GM19238 (cell line): Measurements from ENCODE around the gene SPRED2.
A peak's percentile ranks its signal among the peaks of the same experiment; 100 is the strongest.

Experiments
- DNase-seq: peaks from one replicate; pipeline ENCODE4 v3.0.0; 2011; ENCODE audit warnings: low spot score; ENCODE audit not compliant: insufficient read length

The SPRED2 gene

DNA sequence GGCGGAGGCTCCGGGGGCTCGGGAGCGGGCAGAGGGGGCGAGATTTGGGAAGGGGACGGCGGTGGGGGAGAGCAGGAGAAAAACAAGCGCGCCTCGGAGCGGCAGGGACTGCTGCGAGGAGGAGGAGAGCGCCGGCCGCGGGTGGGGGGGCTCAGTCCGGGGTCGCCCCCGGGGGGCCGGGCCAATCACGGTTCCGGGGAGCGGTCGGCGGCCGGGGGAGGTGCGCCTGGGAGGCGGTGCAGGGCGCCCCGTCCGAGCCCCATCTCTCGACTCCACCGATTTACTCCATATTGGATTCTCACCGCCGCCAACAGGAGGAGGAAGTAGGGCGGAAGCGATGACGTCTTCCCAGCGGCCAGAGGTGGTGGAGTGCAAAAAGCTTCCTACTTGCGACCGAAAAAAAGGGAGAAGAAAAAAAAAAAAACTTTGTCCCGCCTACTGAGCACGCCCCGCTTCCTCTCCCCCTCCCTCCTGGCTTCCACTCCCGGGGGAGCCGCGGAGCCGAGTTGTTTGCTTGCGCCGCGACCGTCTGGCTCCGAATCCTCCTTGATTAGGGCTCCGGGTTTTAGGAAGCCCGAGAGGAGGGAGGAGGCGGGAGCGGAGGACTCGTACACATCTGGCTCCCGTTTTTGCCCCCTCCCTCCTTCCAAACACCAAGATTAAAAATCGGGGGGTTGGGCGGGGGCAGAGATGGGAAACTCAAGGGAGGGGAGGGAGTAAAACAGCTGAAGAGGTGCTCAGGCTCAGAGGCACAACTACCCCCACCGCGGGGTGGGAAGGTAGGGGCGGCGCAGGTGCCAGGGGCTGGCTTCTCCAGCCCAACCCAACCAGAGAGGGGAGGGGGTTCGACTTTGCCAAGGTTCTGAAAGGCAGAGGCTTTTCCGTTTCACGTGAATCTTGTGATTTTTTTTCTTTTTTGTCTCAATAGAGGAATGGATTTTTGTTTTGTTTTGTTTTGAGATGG lies at the start of gene SPRED2:
TSS of gene SPRED2 (minus strand) at position 373 of the 964 bp plus-strand sequence. CDS start 612 bp downstream, outside the sequence.
- peak; percentile 45 for DNase-seq

DNA sequence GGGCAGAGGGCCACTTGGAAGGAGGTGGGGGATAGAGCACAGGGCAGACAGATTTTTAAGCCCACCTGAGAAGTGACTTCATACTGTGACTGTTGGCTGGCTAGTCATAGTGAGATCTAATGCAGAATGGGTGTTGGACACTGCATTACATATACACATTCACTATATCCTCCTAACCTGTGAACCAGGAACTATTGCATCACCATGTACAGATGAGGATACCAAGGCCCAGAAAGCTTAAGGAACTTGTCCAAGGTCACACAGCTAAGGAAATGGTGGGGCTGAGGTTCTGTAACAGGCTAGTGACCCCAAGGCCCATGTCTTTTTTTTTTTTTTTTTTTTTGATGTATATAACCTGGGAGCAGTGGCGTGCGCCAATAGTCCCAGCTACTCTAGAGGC lies 49.6 kb upstream of the SPRED2 start:
- no peak for DNase-seq

- DNase-seq, result no peak
Observed at GRCh38 chr2:65479524-65479923, 47.1 kb upstream of the SPRED2 start.

DNA sequence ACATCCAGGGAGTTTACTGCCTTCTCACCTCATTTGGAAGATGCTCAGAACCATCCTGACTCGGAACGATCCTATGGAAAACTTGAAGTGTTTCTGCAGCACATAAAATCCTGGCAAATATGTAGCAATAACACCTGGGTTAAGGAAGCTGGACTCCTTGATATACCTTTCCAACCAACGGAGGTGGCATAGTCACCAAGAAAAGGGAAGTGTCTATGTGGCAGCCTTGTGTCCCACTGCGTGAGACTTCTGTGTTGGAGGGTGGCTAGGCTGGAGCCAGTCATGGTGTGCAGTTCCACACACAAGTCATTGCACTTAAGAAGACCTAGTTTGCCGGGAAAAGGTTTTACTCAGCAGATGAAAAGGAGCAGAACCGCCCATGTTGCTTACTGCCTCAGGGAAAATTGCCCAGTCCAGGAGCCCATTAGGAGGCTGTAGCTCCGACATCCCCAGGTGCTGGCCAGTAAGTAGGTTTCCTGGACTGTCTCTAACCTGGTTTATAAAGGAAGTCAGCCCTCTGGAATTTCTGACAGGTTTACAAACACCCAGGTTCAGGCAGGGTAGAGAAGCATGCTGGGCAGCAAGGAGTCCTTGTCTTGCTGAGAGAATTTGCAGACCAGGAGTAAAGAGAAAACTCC lies 46.2 kb upstream of the SPRED2 start:
- DNase-seq, result no peak

GRCh38 chr2:65477590-65477989 lies 45.2 kb upstream of the SPRED2 start:
- no peak for DNase-seq

GRCh38 chr2:65476778-65477177 lies 44.4 kb upstream of the SPRED2 start:
- no peak for DNase-seq

- DNase-seq, result no peak
Observed at GRCh38 chr2:65475000-65475399, 42.6 kb upstream of the SPRED2 start.

GRCh38 chr2:65473045-65473444 lies 40.6 kb upstream of the SPRED2 start:
- no peak for DNase-seq

GRCh38 chr2:65471409-65471808 lies 39.0 kb upstream of the SPRED2 start:
- DNase-seq, result no peak

DNA sequence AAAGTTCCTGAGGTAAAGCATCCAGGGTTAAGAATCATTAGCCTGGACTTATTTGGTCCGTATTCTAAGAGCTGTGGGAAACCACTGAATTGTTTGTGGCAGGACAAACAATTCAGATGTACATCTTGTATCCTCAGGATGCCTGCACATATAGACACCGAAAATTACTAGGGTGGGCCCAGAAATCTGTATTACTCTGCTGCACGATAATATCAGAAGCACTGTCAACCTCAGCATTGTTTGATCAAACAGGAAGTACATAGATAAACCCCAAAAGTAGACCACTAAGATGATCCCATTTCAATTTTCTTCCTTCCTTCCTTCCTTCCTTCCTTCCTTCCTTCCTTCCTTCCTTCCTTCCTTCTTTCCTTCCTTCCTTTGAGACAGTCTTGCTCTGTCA lies 34.2 kb upstream of the SPRED2 start:
- DNase-seq, result no peak

GRCh38 chr2:65465857-65466256 lies 33.5 kb upstream of the SPRED2 start:
- DNase-seq, result no peak

GRCh38 chr2:65465124-65465523 lies 32.7 kb upstream of the SPRED2 start:
- no peak for DNase-seq

GRCh38 chr2:65464604-65465003 lies 32.2 kb upstream of the SPRED2 start:
- no peak for DNase-seq

DNA sequence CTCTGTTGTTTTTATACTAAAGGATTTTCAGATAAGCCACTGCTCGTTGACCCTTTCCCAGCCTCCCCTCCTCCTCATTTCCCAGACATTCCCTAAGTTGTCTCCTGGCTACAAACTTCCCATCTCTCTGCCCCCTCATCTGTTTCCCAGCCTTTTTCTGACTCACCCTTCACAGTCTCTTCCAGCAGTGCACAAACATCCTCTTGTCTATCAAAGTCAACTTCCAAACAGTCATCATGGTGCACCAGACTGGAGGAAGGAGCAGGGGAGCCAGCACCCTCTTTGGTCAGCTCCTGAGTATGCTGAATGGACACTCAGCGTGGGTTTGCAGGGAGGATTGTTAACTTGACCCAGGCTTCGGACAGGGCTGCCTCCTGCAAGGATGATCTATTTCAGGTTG lies 26.6 kb upstream of the SPRED2 start:
- no peak for DNase-seq

DNA sequence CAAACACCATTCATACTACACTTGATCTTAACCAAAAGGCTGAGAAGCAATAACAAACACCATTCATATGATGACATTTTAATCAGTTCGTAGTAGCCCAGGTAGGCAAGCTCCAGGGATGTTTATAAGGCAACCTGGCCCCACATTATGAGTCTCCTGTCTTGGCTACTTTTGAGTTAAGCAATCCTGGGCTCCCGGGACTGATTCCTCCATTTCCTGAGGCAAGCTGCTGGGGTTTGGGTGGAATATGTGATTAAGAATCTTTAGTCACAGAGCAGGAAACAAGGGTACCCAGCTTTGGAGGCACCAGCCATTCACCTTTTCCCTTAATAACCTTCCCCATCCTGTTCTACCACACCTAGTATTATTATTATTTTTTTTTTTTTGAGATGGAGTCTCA lies 24.5 kb upstream of the SPRED2 start:
- no peak for DNase-seq

- DNase-seq, result no peak
Observed at GRCh38 chr2:65456064-65456463, 23.7 kb upstream of the SPRED2 start.

- DNase-seq, result no peak
Observed at GRCh38 chr2:65453916-65454315, 21.5 kb upstream of the SPRED2 start.

GRCh38 chr2:65452150-65452895 lies 19.9 kb upstream of the SPRED2 start:
- no peak for DNase-seq

- DNase-seq, result no peak
Observed at GRCh38 chr2:65450810-65451209, 18.4 kb upstream of the SPRED2 start.

- no peak for DNase-seq
Observed at GRCh38 chr2:65450393-65450792, 18.0 kb upstream of the SPRED2 start.

GRCh38 chr2:65443509-65444186 lies 11.2 kb upstream of the SPRED2 start:
- DNase-seq, result no peak
